Measurements from ENCODE around the gene EGFL8.

DNA sequence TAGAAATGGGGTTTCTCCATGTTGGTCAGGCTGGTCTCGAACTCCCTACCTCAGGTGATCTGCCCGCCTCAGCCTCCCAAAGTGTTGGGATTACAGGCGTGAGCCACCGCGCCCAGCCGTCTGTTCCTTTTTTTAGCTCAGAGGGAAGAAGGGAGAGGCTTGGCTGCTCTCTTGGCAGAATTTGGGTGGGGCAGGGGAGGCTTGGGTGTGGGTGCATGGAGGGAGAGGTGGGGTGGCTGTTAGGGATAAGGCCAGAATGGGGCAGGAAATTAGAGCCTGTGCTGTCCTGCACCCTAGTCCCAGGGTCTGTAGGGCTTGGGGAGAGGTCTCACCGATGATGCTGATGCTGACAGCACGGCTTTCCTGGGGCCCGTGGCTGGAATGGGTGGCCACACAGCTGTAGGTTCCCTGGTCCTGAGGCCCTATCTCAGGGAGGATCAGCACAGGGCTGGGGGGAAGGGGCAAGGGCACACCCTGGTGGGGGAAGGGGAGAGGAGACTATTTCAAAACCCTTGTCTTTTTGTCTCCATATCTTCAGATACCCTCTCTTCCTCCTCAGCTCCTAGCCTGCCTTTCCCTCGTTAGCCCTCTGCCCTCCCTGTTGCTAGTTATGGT, 17.6 kb downstream of the EGFL8 start:
- TF ChIP-seq, protein P1, sequence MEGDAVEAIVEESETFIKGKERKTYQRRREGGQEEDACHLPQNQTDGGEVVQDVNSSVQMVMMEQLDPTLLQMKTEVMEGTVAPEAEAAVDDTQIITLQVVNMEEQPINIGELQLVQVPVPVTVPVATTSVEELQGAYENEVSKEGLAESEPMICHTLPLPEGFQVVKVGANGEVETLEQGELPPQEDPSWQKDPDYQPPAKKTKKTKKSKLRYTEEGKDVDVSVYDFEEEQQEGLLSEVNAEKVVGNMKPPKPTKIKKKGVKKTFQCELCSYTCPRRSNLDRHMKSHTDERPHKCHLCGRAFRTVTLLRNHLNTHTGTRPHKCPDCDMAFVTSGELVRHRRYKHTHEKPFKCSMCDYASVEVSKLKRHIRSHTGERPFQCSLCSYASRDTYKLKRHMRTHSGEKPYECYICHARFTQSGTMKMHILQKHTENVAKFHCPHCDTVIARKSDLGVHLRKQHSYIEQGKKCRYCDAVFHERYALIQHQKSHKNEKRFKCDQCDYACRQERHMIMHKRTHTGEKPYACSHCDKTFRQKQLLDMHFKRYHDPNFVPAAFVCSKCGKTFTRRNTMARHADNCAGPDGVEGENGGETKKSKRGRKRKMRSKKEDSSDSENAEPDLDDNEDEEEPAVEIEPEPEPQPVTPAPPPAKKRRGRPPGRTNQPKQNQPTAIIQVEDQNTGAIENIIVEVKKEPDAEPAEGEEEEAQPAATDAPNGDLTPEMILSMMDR (IDR thresholded peaks at IDR 0.05) = no peak
- no peak for TF ChIP-seq POLR2A (IDR thresholded peaks at IDR 0.05)
- no peak for TF ChIP-seq POLR2AphosphoS5 (IDR thresholded peaks at IDR 0.05)
